Activated CD8-positive, alpha-beta memory T cell treated with anti-CD3 and anti-CD28 coated beads, Interleukin-2, amount 50 U/mL, for 48 hours (primary cell): Measurements from ENCODE around the gene FSCN2.

Source experiments
- DNase-seq: peaks from one replicate; pipeline ENCODE4 v3.0.0-alpha.2; 2020

Gene FSCN2

GRCh38 chr17:81527591-81528383 is at the start of gene FSCN2:
Gene FSCN2 (plus strand): TSS chr17:81528377. CDS start chr17:81528532, 155 bp downstream.
- no peak for DNase-seq

DNA sequence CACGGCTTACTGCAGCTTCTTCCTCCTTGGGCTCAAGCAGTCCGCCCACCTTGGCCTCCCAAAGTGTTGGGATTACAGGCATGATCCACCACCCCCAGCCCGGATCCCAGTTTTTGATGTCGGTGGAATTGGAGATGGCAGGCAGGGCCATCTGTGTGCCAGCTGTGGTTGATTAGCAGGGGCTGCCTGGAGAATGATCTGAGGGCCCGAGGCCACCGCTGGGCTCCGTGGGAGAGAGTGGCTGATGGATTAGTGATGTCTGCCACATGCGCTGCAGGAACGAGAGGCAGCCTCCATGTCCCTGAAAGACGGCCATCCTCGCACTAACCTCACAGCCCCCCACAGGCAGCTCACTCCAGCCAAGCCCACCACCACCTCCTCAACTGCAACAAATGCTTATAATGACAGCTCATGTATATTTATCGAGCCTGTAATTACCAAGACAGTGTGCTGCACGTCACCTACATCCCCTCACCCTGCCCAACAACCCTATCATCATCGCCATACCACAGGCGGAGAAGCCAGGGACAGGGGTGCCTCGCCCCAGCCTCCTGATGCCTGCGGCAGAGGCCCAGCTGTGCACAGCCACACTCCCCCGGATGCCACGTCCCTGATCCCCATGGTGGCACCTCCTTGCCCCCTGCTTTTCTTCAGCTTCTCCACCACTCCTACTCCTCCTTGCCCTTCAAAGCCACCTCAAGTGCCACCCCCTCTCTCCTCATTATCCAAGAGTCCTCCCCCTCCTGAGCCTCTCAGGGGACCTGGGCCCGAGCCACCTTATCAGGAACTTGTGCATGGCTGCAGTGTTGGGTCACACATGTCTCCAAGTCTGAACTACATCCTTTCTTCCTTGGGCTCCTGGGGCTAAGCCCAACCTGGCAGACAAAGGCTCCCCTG is 48.8 kb upstream of the FSCN2 start:
- DNase-seq, result no peak

DNA sequence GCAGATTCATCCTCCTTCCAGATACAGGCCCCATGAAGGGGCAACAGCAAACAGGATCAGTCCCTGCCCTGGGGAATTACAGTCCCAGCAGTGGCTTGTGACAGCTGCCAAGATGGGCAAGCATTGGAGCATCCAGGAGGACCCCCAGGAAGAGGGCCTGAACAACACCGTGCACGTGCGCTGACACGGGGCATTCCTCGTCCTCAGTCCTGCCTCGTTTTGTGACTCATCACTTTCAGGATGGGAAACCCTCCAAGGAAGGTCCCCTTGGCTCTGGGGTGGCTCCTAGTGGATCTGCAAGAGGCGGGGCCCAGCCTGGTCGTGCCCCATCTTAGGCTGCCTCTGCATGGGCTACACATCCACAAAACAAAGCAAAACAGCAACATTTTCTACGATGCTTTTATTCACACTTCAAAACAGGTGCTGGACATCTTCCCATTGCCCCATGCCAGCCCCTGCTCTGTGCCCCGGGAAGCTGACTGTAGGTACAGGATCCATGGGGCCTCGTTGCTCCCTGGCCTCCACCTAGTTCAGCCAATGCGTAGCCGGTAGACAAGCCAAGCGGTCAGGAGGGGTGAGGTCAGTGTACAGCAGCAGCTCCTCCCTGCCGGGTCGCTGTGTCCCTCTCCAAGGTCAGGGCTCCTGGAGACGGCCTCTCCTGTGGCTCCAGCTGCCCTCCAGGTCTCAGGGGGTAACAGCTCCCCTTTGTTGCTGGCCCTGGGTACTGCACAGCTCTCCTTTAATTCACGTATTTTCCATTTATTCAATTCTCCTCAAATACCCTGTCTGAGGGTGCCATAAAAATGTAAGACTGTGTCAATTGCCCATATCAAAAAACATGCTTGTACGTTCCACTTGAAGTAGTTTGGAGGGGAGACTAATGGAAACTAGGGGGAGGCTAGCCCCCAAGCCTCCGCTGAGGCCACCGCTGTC is 47.8 kb upstream of the FSCN2 start:
- DNase-seq, result no peak

DNA sequence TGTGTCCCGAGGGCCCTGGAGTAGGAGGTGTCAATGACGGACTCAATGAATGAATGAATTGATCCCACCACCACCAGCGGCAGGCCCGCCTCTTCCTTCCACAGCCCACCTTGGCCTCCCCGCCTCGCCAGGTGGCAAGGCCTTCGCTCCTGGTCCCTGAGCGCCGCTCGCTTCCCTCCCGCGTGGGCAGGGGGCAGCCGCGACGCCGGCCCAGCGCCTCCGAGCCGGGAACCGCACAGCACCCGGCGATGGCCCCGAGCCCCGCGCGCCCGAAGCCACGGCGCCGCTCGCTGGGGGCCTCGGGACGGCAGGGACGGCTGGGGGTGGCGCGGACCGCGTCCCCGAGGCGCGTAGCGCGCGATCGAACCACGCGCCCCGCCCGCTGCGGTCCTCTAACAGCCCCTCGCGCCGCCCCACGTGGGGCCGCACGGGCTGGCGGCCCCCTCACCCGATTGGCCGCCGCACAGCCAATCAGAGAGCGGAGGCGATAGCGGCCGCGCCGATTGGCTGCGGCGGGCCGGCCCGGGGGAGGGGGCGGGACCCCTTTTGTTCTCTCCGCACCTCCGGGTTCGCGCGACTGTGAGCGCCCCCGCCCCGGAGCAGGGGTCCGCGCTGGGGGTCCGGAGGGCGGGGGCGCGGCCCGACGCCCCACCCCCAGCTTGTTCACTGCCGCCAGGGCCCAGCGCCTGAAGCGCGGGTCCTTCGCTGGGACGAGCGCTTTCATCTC is 46.9 kb upstream of the FSCN2 start:
- DNase-seq, result peak; percentile 75

DNA sequence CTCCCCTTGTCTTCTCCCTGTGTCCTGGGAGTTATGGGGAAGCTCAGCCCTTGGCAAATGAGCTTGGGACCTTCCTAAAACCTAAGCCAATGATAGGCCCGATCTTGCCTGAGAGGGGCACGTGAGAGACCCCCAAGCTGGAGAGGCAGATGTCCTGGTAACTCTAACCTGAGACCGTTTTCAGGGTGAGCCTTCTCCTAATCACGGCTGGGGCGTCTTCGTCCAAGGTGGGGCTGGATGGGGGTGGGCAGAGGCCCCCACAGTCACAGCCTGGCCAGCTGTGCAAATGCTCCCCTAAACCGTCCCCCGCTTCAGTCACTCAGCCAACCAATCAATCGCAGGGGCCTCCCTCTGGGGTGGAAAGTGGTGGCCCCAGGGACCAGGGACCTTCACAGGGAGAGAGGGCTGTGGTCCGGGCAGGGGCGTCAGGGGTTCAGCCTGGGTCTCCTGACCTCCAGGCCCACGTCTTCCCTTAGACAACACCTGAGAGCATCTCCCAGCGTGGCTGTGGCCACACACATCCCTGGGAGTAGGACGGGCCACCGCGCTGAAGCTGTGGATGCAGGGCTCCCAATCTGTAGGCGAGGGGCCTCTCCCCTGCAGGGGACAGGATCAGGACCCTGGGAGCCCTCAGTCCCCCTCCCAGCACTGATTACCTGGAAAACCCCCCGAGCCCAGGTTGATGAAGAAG is 46.2 kb upstream of the FSCN2 start:
- no peak for DNase-seq

DNA sequence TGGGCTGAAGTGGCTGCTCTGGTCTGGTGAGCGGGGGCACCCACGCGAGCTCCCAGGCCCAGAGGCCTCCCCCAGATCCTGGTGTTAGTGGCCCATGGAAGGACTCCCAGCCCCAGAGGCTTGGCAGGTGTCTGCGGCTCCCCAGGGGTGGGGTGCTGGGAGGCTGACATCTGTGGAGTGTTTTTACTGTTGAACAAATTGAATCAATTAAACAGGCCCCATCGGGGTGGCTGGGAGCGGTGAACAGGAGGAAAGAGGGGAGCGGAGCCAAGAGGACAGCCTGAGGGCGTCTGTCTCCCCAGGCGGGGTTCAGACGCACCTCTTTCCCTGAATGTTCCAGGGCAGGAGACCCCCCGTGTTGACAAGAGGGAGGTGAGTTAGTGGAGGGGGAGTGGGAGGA is 45.5 kb upstream of the FSCN2 start:
- no peak for DNase-seq

DNA sequence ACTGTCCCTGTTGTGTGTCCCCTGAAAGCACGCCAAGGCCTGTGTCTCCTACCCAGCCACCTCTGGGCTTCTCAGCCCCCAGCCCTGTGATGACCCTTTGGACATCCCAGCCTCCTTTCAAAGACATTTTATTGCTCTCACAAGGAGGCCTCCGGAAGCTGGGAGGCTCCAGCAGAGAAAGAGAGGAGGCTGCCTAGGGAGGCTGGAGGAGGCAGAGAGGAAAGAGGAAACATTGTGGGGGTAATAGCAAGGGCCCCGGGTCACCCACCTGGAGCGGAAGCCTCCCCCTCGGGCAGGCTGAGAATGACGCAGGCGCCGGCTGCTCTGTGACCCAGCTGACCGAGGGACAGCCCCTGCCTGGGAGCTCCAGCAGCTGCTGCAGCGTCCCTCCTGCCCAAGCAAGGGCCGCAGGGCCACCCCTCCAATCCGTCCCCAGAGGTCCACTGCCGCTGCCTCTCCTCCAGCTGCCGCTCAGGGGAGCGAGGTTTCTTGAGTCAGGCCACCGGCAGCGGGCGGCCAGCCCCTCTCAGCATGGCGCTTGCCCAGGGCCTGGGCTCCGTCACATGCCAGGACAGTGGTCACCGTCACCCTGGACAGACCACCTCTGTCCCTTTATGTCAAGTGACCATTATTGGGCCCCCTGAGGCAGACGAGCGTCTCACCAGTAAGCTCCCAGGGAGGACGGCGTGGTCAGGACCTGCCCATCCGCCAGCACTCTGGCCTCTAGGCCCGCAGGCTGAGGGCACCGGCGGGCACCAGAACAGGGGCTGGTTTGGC is 44.9 kb upstream of the FSCN2 start:
- peak; percentile 66 for DNase-seq

DNA sequence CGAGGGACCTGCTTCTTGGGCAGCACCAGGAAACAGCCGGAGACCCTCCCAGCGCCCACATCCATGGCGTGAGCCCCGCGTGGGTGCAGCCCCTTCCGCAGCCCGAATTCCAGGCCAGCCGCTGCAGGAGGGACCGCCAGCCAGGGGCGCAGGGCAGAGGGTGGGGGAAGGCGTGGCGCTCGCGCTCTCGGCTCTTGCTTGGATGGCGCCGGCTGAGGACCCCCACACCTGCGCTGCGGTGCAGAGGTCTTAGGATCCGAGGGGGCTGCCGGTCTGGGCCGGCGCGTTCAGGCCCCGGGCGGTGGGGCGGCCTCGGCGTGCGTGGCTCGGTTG is 44.3 kb upstream of the FSCN2 start:
- no peak for DNase-seq

DNA sequence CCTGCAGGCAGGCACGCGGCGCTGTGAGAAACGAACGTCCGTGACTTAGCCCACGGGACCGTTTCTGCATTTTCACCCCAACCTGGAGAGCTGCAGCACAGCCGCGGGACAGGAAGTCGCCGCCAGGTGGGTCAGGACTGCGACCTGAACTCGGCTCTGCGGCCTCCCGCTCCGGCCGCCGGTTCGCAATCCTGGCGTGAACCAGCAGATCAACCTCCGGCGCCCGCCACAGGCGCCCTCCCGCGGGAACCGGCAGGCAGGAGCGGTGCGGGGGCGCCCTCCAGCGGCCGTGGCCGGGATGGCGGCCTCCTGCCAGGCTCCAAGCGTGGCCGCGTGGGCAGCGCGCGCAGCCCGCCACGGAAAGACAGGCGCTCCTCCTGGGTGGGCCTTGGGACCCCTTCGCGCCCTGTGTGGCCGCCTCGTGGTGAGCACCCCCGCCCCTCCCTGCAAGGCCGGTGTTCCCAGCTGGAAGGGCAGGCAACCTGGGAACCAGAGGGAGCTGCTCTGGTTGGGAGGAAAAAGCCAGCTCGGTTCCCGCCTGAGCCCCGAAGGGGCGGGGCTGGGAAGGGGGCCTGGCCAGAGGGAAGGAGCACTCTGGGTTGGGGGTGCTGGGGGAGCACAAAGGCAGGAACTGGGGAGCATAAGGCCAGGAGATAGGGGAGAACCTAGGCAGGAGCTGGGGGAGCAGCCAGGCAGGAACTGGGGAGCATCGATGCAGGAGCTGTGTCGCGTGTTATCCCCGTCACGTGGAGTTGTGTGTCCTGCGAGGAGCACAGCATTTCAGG is 43.8 kb upstream of the FSCN2 start:
- peak; percentile 98 for DNase-seq

DNA sequence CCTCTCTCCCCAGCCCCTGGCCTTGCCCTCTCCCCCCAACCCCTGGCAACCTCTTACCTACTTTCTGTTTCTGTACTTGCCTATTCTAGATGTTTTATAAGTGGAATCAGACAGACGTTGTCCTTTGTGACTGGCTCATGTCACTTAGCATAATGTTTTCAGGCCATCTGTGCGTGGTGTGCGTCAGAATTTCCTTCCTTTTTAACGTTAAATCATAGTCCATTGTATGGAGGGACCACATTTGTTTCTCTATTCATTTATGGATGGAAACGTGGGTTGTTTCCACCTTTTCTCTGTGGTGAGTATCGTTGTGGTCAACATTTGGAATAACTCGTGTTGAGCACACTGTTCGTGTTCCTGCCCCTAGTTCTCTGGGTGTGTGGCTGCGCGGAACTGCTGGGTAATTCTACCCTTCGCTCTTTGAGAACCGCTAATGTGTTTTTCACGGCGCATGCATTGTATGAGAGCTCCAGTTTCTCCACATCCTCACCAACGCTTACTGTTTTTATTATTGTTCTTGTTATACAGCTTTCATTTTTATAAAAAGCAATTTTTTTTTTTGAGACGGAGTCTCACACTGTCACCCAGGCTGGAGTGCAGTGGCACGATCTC is 41.9 kb upstream of the FSCN2 start:
- DNase-seq, result no peak

DNA sequence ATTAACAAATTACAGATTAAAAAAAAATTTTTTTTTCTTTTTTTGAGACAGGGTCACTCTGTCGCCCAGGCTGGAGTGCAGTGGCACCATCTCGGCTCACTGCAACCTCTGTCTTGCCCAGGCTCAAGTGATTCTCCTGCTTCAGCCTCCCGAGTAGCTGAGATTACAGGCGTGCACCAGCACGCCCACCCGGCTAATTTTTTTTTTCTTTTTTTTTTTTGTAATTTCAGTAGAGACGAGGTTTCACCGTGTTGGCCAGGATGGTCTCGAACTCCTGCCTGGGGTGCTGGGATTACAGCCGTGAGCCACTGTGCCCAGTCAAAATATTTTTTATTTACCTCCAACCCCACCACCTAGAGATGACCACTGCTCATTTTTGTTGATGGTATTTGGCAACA is 41.1 kb upstream of the FSCN2 start:
- no peak for DNase-seq

DNA sequence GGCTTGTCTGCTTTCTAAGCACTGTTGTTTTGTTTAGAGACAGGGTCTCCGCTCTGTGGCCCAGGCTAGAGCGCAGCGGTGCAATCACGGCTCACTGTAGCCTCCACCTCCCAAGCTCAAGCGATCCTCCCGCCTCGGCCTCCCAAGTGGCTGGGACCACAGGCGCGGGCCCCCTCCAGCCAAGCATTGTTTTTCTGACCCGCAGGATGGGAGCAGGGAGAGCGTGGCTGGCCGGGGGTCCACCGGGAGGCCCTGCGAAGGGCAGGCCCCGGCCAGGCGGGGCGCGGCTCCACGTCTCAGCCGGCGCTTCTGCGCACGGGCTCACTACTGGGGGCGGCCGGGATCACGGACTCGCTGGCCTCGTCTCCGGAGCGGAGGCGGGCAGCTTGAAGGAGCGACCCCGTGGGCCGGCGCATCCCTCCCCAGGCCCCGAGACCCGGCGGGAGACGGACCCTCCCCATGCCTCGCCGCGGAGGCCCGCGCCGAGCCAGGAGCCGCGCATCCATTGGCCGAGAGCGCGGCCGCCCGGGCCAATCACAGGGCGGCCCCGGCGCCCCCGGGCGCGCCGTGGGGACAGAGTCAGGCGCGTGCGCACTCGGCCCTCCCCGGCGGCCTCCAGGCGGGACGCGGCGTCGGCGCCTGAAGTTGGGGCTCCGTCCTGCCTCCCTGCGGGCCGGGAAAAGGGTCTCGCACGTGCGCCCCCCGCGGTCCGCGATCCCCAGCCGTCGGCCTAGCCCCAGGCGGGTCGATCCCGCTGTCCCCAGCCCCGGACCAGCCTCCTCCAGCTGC is 40.5 kb upstream of the FSCN2 start:
- peak; percentile 93 for DNase-seq

- DNase-seq, result no peak
These were observed 39.8 kb upstream of the FSCN2 start for GRCh38 chr17:81488276-81488860.

DNA sequence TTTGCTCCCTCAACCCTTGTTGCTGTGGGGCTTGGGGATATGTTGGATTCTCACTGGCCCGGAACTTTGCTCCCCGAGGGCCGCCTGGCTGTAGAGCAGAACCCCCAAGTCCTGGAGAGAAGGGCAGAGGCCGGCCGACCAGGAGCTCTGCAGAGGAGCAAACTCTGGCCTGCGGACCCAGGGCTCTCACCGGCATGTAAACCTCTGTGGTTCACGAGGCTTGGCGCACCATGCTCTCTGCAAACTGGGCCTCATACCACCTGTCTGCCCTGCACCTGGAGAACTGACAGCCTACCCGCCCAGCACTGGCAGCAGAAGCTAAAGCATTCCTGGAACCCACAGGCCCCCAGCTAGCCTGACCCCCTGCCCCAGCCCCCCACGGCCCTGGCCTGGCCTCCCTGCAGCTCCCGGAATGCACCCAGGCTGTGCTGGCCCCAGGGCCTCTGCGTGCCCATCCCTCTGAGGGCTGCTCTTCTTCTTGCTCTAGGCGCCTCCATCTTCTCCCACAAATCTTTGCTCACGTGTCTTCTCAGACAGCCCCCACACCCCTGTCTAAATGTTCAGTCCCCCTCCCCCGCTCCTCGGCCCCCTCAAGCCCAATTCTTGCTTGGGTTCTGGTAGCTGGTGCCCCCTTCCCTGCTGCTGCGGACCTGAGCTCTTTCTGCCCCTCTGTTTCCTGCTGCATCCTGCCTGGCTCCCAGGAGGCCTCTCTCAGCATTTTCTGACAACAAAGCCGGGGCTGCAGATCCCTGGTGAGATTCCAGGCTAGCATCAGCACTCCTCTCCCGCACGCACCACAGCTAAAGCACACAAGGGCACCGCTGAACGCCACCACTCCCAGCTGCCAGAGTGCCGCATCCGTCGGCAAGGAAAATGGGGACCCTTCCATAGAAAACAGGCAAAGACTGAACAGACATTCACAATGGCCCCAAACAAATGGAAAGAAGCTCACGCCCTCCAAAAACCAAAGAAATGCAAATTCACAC is 38.9 kb upstream of the FSCN2 start:
- DNase-seq, result no peak

DNA sequence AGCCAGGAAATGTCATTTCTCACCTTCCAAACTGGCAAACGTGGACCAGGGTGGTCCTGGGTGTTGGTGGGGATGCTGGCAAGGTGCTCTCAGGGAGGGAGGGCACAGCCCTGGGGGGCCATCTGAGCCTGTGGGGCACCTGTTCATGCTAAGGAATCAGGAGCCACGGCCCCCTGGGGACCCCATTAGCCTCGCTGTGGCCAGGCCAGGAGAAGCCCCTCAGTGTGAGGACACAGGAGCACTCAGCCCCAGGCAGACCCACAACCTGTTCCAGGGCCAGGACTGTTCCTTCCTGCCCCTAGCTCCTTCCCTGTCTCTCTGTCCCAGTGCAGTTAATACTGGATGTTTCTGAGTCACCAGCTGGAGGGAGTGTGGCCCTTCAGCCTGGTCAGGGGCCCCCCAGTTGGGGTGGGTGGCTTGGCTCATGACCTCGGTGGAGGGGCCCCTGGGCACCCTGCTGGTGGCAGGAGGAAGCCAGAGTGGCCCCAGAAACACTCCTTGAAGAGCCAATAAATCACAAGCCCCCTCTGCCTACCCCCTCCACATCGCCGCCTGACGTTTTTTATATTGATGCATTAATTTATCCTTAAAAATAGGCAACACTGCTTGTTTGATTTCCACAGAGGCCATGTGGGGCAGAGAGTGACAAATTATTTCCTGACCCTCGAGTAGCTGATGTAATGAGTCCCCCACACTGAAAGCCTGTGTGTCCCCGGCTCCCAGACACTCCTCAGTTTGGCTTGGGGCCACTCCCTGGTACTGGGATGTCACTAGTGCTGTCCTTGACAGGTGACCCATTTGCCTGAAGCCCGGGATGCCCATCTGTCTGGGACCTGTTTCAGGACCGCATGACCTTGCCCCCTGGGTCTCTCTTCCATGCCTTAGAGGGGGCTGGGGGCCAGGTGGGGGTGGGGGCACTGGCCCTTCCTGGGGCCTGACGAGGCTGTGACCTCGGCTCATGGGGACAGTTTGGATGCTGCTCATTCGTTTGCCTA is 37.9 kb upstream of the FSCN2 start:
- DNase-seq, result no peak

DNA sequence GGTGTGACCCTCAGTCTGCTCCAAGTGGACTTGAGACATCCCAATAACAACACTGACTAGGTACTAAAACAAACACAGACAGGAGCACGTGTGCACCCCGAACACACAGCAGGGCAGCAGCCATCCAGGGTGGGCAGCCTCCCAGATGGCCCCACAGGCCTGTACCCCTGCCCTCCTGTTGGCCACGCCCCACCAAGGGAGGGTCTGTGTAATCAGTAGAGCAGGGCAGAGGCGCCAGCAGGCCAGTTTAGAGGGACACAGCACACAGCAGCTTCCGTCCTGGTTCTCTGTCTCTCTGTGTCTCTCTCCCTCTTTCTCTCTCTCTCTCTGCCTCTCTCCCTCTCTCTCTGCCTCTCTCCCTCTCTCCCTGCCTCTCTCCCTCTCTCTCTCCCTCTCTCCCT is 37.0 kb upstream of the FSCN2 start:
- DNase-seq, result no peak
